Karpas-422 (cell line): ENCODE results near the gene RPL35A. TPM values are rescaled to one million over a fixed set of nuclear protein-coding genes. Genes with fewer than 3 reads are reported as not detected.
"Not testable (repeated sequence)": the region's sequence is repeated elsewhere in the genome, so short reads cannot be mapped to it uniquely, and the experiment has no call there.

Experiments used
- DNase-seq: peaks from one replicate; pipeline ENCODE4 v3.0.0-alpha.2; 2015
- H2AFZ ChIP-seq: fragments of 200-600 bp; sonication (generic); 2 replicates; pipeline ENCODE4 v1.6.1; 2014; ENCODE audit warnings: antibody characterized with exemption, low read length, mixed read lengths
- H3K27ac ChIP-seq: fragments of 200-600 bp; sonication (generic); 2 replicates; pipeline ENCODE4 v1.5.1; 2014; ENCODE audit warnings: mild to moderate bottlenecking, low read length, moderate library complexity
- H3K27me3 ChIP-seq: fragments of 200-600 bp; sonication (generic); 2 replicates; pipeline ENCODE4 v1.6.1; 2014; ENCODE audit warnings: low read length, mixed read lengths
- H3K36me3 ChIP-seq: fragments of 200-600 bp; sonication (generic); 2 replicates; pipeline ENCODE4 v1.6.1; 2014; ENCODE audit warnings: low read length, mixed read lengths; ENCODE audit not compliant: insufficient read depth
- H3K4me1 ChIP-seq: fragments of 200-600 bp; sonication (generic); 2 replicates; pipeline ENCODE4 v1.6.1; 2014; ENCODE audit warnings: mild to moderate bottlenecking, low read length, mixed read lengths
- H3K4me2 ChIP-seq: fragments of 200-600 bp; sonication (generic); 2 replicates; pipeline ENCODE4 v1.6.1; 2014; ENCODE audit warnings: low read length, low read depth, mild to moderate bottlenecking; ENCODE audit not compliant: poor library complexity, severe bottlenecking
- H3K4me3 ChIP-seq: fragments of 200-600 bp; sonication (generic); 2 replicates; pipeline ENCODE4 v1.5.1; 2014; ENCODE audit warnings: mild to moderate bottlenecking, antibody characterized with exemption, low read length, mixed read lengths
- H3K79me2 ChIP-seq: fragments of 200-600 bp; sonication (generic); 2 replicates; pipeline ENCODE4 v1.6.1; 2014; ENCODE audit warnings: mild to moderate bottlenecking, low read length, mixed read lengths
- H3K9ac ChIP-seq: fragments of 200-600 bp; sonication (generic); 2 replicates; pipeline ENCODE4 v1.6.0; 2014; ENCODE audit warnings: low read length
- H3K9me2 ChIP-seq: fragments of 200-600 bp; sonication (generic), shearing (Covaris generic); replicated peaks from 2 replicates; pipeline ENCODE4 v1.6.0; 2014; ENCODE audit warnings: mild to moderate bottlenecking, low read length, moderate library complexity; ENCODE audit not compliant: insufficient read depth
- H3K9me3 ChIP-seq: fragments of 300-700, 200-600 bp; sonication (generic); 2 replicates; pipeline ENCODE4 v1.6.1; 2014; ENCODE audit warnings: low read length, mixed read lengths
- H4K20me1 ChIP-seq: fragments of 200-600 bp; sonication (generic); 2 replicates; pipeline ENCODE4 v1.6.1; 2014; ENCODE audit warnings: mild to moderate bottlenecking, antibody characterized with exemption, low read length, low read depth; ENCODE audit not compliant: insufficient read depth
- total RNA-seq: library from RNA; depleted of rRNA; stranded (reverse); fragments of >200 nt; shearing (Covaris generic); gene quantifications from 2 replicates; pipeline ENCODE4 v1.2.3, GENCODE V29; 2014; ENCODE audit warnings: low replicate concordance

Gene RPL35A
- total RNA-seq, 1 experiment from 2014 or later = 2,222 TPM

GRCh38 chr3:197963019-197963637 is 13.1 kb downstream of the RPL35A start:
- Histone ChIP-seq H3K27me3 (no peaks in the 10 kb centered on the region), H3K9me2 (no peaks in the 10 kb centered on the region), H3K9me3 (peaks cover 4% of the 10 kb centered on the region; the same call in 1 of the 2 replicates), H4K20me1 (no peaks in the 10 kb centered on the region), H3K4me3 (no peak overlapping the region), H2AFZ (no peak overlapping the region), H3K36me3 (no peaks in the 10 kb centered on the region), H3K27ac (no peak overlapping the region), H3K4me2 (no peak overlapping the region), H3K4me1 (peaks cover 27% of the 10 kb centered on the region), H3K9ac (no peak overlapping the region), H3K79me2 (no peaks in the 10 kb centered on the region)
- DNase-seq = no peak

GRCh38 chr3:197967337-197967989 is 17.5 kb downstream of the RPL35A start:
- not testable (repeated sequence) for H3K9me3 ChIP-seq, H3K27ac ChIP-seq, H3K27me3 ChIP-seq, H3K9me2 ChIP-seq, H2AFZ ChIP-seq, DNase-seq, H3K79me2 ChIP-seq, H4K20me1 ChIP-seq, H3K4me2 ChIP-seq, H3K36me3 ChIP-seq, H3K9ac ChIP-seq, H3K4me3 ChIP-seq, H3K4me1 ChIP-seq

GRCh38 chr3:197970588-197970987 is 20.6 kb downstream of the RPL35A start:
- peaks cover 4% of the 10 kb centered on the region; the same call in 1 of the 2 replicates for H3K9me3 ChIP-seq
- no peak overlapping the region for H2AFZ ChIP-seq
- no peak overlapping the region for H3K4me3 ChIP-seq
- DNase-seq = no peak
- no peaks in the 10 kb centered on the region for H4K20me1 ChIP-seq
- no peaks in the 10 kb centered on the region for H3K36me3 ChIP-seq
- H3K4me2 ChIP-seq = no peak overlapping the region
- H3K4me1 ChIP-seq = no peaks in the 10 kb centered on the region
- no peak overlapping the region for H3K27ac ChIP-seq
- H3K9me2 ChIP-seq = no peaks in the 10 kb centered on the region
- H3K27me3 ChIP-seq = no peaks in the 10 kb centered on the region
- H3K9ac ChIP-seq = no peak overlapping the region
- no peaks in the 10 kb centered on the region for H3K79me2 ChIP-seq

DNA sequence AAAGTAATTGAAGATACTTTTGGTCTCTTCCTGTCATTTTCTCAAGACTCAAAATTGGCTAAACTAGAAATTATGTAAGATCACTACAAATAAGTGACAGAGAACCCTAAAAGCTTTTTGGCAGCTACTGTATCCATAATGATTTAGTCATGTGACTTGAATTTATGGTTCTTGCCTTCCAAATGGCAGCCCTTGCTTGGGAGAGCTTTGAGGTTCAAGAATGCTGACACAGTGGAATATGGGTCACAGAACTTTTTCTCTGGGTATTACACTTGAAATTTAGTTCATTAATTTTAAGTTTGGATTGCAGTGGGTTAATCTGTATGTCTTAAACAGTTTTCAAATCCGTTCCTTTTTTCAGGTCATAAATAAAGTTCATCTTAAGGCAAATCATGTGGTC is 24.0 kb downstream of the RPL35A start:
- no peak overlapping the region for H3K4me3 ChIP-seq
- no peaks in the 10 kb centered on the region for H3K79me2 ChIP-seq
- DNase-seq = no peak
- no peaks in the 10 kb centered on the region for H3K9me3 ChIP-seq
- H4K20me1 ChIP-seq = no peaks in the 10 kb centered on the region
- no peaks in the 10 kb centered on the region for H3K36me3 ChIP-seq
- no peak overlapping the region for H3K9ac ChIP-seq
- no peaks in the 10 kb centered on the region for H3K27me3 ChIP-seq
- H3K27ac ChIP-seq = no peak overlapping the region
- no peaks in the 10 kb centered on the region for H3K4me1 ChIP-seq
- no peak overlapping the region for H2AFZ ChIP-seq
- H3K9me2 ChIP-seq = no peaks in the 10 kb centered on the region
- no peak overlapping the region for H3K4me2 ChIP-seq

GRCh38 chr3:197975311-197975710 is 25.3 kb downstream of the RPL35A start:
- no peaks in the 10 kb centered on the region for H3K79me2 ChIP-seq
- no peak overlapping the region for H3K27ac ChIP-seq
- H3K27me3 ChIP-seq = no peaks in the 10 kb centered on the region
- H3K9me2 ChIP-seq = no peaks in the 10 kb centered on the region
- H3K4me2 ChIP-seq = no peak overlapping the region
- no peaks in the 10 kb centered on the region for H3K4me1 ChIP-seq
- DNase-seq = no peak
- H4K20me1 ChIP-seq = no peaks in the 10 kb centered on the region
- H2AFZ ChIP-seq = no peak overlapping the region
- H3K9ac ChIP-seq = no peak overlapping the region
- H3K9me3 ChIP-seq = no peaks in the 10 kb centered on the region
- H3K4me3 ChIP-seq = no peak overlapping the region
- no peaks in the 10 kb centered on the region for H3K36me3 ChIP-seq

DNA sequence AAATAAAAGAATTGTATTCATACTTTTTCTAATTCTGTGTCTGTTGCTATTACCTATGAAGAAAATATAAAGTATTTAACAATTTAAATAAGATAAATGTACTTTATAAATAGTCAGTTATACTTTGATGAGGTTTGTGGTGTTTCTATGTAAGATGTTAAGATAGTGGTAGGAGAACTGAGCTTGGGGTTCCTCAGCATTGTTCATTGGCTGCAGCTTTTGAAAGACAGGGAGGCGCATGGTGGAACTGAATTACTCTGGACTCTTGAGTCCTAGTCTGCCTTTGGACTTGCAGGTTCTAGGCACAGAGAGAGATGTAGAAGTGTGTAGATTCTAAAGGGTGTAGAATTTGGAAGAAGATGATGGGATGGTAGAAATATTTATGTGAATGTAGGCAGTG is 33.1 kb downstream of the RPL35A start:
- no peak overlapping the region for H2AFZ ChIP-seq
- no peaks in the 10 kb centered on the region for H4K20me1 ChIP-seq
- no peaks in the 10 kb centered on the region for H3K4me1 ChIP-seq
- no peak overlapping the region for H3K4me2 ChIP-seq
- no peaks in the 10 kb centered on the region for H3K9me2 ChIP-seq
- H3K27ac ChIP-seq = no peak overlapping the region
- H3K9me3 ChIP-seq = no peaks in the 10 kb centered on the region
- no peaks in the 10 kb centered on the region for H3K27me3 ChIP-seq
- H3K9ac ChIP-seq = no peak overlapping the region
- H3K4me3 ChIP-seq = no peak overlapping the region
- no peaks in the 10 kb centered on the region for H3K79me2 ChIP-seq
- DNase-seq = no peak
- no peaks in the 10 kb centered on the region for H3K36me3 ChIP-seq

DNA sequence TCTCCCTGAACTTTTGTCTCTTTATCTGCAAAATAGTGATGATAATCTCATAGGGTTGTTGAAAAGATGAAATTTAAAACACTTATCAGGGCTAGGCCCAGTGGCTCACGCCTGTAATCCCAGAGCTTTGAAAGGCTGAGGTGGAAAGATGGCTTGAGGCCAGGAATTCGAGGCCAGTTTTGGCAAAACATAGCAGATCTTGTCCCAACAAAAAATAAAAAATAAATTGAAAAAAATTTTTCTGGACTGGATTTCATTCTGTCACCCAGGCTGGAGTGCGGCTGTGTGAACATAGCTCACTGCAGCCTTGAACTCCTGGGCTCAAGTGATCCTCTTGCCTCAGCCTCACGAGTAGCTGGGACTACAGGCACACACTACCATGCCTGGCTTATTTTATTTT is 39.7 kb downstream of the RPL35A start:
- Histone ChIP-seq H3K27ac (no peak overlapping the region), H3K9ac (no peak overlapping the region), H3K79me2 (no peaks in the 10 kb centered on the region), H4K20me1 (no peaks in the 10 kb centered on the region), H3K9me2 (no peaks in the 10 kb centered on the region), H3K4me3 (no peak overlapping the region), H2AFZ (no peak overlapping the region), H3K36me3 (no peaks in the 10 kb centered on the region), H3K4me1 (peaks cover 4% of the 10 kb centered on the region; the same call in 1 of the 2 replicates), H3K4me2 (no peak overlapping the region), H3K9me3 (no peaks in the 10 kb centered on the region), H3K27me3 (no peaks in the 10 kb centered on the region)
- DNase-seq = no peak

DNA sequence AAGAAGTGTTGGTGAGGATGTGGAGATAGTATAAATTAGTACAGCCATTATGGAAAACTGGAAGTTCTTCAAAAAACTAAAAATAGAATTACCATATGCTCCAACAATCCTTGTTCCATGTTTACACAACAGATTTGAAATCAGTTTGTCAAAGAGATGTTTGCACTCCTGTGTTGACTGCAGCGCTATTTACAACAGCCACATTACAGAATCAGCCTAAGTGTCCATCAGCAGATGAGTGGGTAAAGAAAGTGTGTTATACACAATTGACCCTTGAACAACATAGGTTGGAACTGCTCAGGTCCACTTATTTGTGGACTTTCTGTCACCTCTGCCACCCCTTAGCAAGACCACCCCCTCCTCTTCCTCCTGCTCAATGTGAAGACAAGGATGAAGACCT is 44.7 kb downstream of the RPL35A start:
- H3K9ac ChIP-seq = no peak overlapping the region
- no peak for DNase-seq
- H3K4me2 ChIP-seq = no peak overlapping the region
- no peaks in the 10 kb centered on the region for H3K79me2 ChIP-seq
- H3K36me3 ChIP-seq = no peaks in the 10 kb centered on the region
- no peaks in the 10 kb centered on the region for H3K9me2 ChIP-seq
- H3K4me3 ChIP-seq = no peak overlapping the region
- H2AFZ ChIP-seq = no peak overlapping the region
- H3K27ac ChIP-seq = no peak overlapping the region
- no peaks in the 10 kb centered on the region for H3K9me3 ChIP-seq
- peaks cover 4% of the 10 kb centered on the region; the same call in 1 of the 2 replicates for H3K4me1 ChIP-seq
- H3K27me3 ChIP-seq = no peaks in the 10 kb centered on the region
- no peaks in the 10 kb centered on the region for H4K20me1 ChIP-seq
